Sciatic nerve (tissue), 2 donors: Measurements from ENCODE around the gene GOLM1. TPM values are rescaled to one million over a fixed set of nuclear protein-coding genes. Genes with fewer than 3 reads are reported as not detected.

ENCODE experiments used
- ATAC-seq: fragments of 200-7000 bp; cut with Tn5 transposase; one replicate; pipeline ENCODE4 v1.9.1; 2020; ENCODE audit warnings: mild to moderate bottlenecking, moderate library complexity
- DNase-seq: peaks from one replicate; pipeline ENCODE4 v3.0.0-alpha.2; 2020; ENCODE audit warnings: low spot score
- intact Hi-C: fragments of 100-400 bp; cut with DNase I; formaldehyde crosslinking; loops from one replicate; pipeline ENCODE4 v1.14.2; 2022
- total RNA-seq: library from RNA; stranded (reverse); fragmentation: NEBNext Ultra II Directional; extraction: Animal tissue kit (Norgen Biotek cat#: 25700); gene quantifications from one replicate; pipeline ENCODE4 v1.2.1, GENCODE V29; 2021
- donor health status: DM: no; HTN: no; CAD: no.
- donor health status: DM: no; HTN: no; CAD: no.

The GOLM1 gene
- total RNA-seq, 1 donor from 2014 or later, result 20.9 TPM

DNA sequence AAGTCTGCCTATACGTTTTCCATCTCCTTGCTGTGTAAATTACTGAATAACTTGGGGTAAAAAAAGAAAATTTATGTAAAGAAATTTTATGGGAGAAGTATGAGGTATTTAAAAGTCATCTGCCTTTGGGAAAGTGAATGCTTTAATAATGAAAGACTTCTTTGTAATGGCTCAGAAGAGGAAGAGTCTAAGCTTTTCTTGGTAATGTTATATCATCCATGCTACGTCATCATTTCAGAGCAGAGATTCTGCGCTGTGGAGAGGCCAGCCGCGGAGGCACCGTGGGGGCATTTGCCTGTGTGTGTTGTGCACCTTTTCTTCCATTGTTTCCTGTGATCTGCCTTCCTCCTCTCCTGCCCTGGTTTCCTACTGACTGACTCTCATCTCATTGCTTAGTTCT, 78.2 kb downstream of the GOLM1 start:
- ATAC-seq, result no peak
- no peak for DNase-seq
- intact Hi-C loops, result no loop called here

DNA sequence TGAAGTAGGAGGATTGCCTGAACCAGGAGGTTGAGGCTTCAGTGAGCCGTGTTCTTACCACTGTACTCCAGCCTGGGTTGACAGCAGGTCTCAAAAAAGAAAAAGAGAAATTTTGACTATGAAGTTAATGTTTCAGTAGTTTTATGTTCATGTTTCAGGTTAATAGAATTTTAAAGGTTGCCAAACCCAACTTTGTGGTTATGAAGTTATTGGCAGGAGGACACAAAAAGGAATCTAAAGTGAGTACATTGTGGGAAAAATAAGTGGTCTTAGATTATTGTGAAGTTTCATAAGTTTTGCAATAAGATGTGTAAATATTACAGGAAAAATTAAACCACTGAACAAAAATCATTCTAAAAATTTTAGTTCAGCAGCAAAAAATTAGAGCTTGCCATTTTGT, 78.6 kb downstream of the GOLM1 start:
- DNase-seq (no peak), ATAC-seq (no peak)
- intact Hi-C loops, result no loop called here

DNA sequence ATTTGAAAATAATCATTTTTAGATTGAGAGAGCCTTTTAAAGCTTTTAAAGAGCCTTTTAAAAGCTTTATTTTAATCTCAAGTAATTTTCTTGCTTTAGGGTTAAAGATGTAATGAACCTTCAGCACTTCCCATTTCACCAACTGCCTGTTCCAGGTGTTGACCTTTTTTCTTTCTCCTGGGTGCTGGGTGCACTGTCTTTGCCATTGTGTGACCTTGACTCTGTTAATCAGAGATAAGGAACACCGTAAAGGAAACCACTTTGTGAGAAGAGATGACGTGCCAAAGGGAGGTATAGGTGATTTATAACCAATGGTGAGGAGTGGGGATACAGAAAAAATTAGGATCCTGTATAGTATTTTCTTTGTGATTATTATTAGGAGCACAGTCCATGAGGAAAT, 90.2 kb downstream of the GOLM1 start:
- intact Hi-C loops, result no loop called here
- no peak for DNase-seq

DNA sequence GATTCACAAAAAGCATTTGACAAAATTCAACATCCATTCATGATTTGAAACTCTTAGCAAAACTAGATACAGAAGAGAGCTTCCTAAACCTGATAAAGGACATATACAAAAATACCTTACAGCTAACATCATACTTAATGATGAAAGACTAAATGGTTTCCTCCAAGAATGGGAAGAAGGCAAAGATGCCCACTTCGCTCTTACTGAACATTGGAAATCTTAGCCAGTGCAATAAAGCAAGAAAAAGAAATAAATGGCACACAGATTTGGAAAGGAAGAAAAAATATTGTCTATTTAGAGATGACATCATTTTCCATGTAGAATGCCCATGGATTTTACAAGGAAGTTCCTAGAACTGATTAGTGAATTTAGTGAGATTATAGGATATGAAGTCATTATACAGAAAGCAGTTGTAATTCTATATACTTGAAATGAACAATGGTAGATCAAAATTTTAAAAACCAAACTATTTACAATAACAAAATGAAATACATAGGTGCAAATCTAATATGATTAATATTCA, 94.0 kb downstream of the GOLM1 start:
- intact Hi-C loops, result no loop called here
- DNase-seq (no peak), ATAC-seq (no peak)

More for the DNA sequence above, 90.2 kb downstream of the GOLM1 start:
- no peak for ATAC-seq

DNA sequence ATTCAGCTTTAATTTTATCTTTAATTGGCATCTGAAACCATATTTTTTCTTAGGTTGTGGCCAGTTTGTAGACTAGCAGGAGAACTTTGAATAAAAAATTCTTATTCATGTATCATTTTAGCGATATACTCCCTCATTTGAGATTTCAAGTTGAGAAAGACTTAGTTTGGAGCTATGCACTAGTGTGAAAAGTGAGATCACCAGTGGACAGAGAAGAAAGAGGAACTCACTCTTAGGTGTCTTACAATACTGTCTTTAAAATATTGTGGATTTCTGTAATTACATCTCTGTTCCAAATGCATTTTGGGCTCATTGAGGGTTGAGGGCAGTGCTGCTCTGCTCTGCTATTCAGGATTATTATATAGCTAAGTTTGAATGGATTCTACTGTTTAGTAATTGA, 103.8 kb downstream of the GOLM1 start:
- no peak for ATAC-seq
- intact Hi-C loops, result no loop called here
- DNase-seq, result no peak

DNA sequence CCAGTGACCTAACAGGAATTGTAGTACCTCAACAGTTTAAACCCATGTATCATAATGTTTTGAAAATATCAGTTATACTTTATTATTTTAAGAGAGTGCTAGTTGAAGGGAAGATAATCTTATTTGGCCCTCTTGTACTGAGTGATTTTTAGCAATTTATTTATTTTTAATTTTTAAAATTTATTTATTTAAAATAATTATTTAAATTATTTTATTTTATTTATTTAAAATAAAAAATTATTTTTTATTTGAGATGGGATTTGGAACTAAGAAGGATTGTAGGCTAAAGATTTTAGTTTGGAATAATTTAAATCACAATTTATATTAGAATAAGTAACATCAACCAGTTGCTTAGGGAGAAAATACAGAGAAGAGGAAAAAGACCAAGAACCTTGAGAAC, 104.3 kb downstream of the GOLM1 start:
- no peak for DNase-seq
- intact Hi-C loops, result no loop called here
- no peak for ATAC-seq

- intact Hi-C loops, result no loop called here
- peak; percentile 39 for ATAC-seq
- no peak for DNase-seq
Measured at GRCh38 chr9:85994191-85994590, 105.2 kb downstream of the GOLM1 start.

- DNase-seq, result no peak
- ATAC-seq, result peak; percentile 63
- intact Hi-C loops, result no loop called here
Measured at GRCh38 chr9:85987236-85987635, 112.1 kb downstream of the GOLM1 start.

GRCh38 chr9:85984457-85984856, 114.9 kb downstream of the GOLM1 start:
- DNase-seq (no peak), ATAC-seq (no peak)
- intact Hi-C loops, result no loop called here

DNA sequence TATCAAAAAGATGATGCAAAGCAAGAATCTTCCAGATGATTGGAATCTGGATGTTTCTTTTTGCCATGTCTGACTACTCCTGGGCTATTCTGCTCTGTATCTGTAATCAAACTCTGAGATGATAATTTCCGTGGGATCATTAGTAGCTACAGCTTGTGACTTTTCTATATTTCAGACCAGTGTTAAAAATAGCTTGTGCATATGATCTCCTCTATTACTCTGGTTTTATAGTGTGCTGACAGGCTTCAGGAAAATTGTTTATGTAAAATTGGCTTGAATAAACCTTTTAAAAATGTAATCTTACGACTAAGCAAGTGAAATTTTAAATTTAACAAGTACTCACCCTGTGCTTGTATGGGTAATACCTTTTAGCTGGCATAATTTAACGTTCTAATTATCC, 118.0 kb downstream of the GOLM1 start:
- intact Hi-C loops, result no loop called here
- DNase-seq, result no peak
- ATAC-seq, result no peak

GRCh38 chr9:85978496-85978895, 120.9 kb downstream of the GOLM1 start:
- DNase-seq (no peak), ATAC-seq (no peak)
- intact Hi-C loops, result loop anchor here (2.0 kb wide), 1 partner anchor 14 kb away; no protein-coding TSS in a partner anchor

Other genes with a start within 250 kb of the GOLM1 start
- 25.1 TPM for gene NAA35, start 158.4 kb downstream of the GOLM1 start, total RNA-seq
- gene C9orf153, start 160.1 kb upstream of the GOLM1 start, total RNA-seq, result 0.98 TPM
- 32.5 TPM for gene ISCA1, start 183.0 kb upstream of the GOLM1 start, total RNA-seq